HG03045 (cell line): ENCODE results near the gene B3GAT1.
"Not testable (repeated sequence)": the region's sequence is repeated elsewhere in the genome, so short reads cannot be mapped to it uniquely, and the experiment has no call there.

Source experiments
- ATAC-seq: cut with Tn5 transposase; IDR thresholded peaks from one replicate; pipeline ENCODE4 v1.9.1; 2021; ENCODE audit warnings: mild to moderate bottlenecking, moderate library complexity; ENCODE audit not compliant: unreplicated experiment

Gene B3GAT1

GRCh38 chr11:134358165-134358855 lies 53.7 kb downstream of the B3GAT1 start:
- no peak for ATAC-seq

DNA sequence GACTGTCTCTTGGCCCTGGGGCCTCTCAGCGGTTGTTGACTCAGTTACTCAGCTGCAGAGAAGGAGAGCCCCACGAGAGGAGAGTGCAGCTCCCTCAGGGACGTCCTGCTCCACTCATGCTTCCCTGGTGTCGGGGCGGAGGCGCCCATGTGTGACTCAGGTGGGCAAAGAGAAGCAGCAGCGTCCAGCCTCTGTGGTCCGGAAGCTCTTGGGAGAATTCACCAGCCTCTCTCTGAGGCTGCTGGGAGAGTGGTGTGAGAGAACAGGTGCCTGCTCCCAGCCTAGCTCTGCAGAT lies 54.5 kb downstream of the B3GAT1 start:
- no peak for ATAC-seq

GRCh38 chr11:134356656-134357544 lies 55.1 kb downstream of the B3GAT1 start:
- ATAC-seq, result no peak

- ATAC-seq, result no peak
These were observed 56.4 kb downstream of the B3GAT1 start for GRCh38 chr11:134355656-134356055.

DNA sequence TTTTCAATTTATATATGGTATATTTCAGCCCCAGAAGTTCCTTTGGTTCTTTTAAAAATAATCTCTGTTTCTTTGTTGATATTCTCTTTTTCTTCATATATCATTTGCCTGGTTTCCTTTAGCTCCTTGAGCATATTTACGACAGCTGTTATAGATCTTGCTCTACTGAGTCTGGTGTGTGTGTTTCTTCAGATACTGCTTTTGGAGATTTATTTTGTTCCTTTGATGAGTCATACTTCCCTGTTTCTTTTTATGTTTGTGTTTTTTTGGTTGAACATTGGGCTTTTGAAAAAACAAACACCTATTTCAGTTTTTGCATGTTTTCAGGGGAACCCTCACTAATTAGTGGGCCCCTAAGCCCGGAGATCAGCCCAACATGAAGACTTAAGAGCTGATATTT lies 56.9 kb downstream of the B3GAT1 start:
- ATAC-seq, result no peak

DNA sequence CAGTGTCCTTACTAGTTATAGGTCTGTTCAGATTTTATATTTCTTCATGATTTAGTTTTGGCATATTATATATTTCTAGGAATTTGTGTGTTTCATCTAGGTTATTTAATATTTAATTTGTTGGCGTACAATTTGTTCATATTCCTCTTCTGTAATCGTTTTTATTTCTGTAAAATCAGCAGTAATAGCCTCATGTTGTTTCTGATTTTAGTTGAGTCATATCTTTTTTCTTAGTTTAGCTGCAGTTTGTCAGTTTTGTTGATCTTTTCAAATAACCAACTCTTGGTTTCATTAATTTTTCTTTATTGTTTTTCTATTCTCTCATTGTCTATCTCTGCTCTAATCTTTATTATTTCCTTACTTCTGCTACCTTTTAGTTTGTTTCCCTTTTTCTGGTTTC lies 59.9 kb downstream of the B3GAT1 start:
- ATAC-seq, result no peak

GRCh38 chr11:134350381-134350780 lies 61.7 kb downstream of the B3GAT1 start:
- ATAC-seq, result peak; percentile 59

- ATAC-seq, result no peak
These were observed 62.2 kb downstream of the B3GAT1 start for GRCh38 chr11:134349802-134350355.

DNA sequence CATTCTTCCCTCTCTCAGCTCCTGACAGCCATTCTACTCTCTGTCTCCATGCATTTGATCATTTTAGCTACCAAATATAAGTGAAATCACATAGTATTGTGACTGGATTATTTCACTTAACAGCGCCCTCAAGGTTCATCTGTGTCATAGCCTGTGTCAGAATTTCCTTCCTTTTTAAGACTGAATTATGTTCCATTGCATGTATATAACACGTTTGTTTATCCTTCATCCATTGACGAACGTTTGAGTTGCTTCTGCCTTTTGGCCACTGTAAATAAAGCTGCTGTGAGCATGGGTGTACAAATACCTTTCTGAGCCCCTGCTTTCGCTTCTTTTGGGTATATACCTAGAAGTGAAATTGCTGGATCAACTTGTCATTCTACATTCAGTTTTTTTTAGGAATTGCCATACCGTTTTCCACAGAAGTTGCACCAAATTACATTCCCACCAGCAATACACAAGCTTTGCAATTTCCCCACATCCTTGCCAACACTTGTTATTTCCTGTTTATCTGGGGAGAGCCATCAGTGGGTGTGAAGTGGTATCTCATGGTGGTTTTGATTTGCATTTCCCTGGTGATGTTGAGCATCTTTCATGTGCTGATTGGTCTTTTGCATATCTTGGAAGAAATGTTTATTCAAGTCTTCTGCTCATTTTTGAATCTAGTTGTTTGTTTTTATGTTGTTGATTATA lies 62.8 kb downstream of the B3GAT1 start:
- ATAC-seq, result no peak

DNA sequence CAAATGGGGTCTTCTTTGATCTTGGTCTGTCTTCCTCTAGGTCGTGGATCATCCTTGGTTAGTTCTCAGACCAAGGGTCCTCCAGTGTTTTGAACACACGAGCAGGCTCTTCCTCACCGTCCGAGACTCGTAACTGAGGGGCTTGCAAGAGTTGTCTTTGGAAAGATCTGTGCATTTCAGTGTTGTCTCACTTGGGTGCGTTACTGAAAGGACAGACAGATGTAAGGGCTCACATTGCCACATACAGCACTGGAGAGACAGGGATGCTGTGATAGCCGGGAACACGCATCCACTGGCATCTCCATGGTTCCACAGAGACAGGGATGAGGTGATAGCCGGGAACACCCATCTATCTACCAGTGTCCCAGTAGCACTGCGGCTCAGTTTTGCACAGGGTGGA lies 64.6 kb downstream of the B3GAT1 start:
- ATAC-seq, result no peak

- no peak for ATAC-seq
These were observed 65.1 kb downstream of the B3GAT1 start for GRCh38 chr11:134346976-134347350.

GRCh38 chr11:134346101-134346975 lies 65.7 kb downstream of the B3GAT1 start:
- ATAC-seq, result no peak

DNA sequence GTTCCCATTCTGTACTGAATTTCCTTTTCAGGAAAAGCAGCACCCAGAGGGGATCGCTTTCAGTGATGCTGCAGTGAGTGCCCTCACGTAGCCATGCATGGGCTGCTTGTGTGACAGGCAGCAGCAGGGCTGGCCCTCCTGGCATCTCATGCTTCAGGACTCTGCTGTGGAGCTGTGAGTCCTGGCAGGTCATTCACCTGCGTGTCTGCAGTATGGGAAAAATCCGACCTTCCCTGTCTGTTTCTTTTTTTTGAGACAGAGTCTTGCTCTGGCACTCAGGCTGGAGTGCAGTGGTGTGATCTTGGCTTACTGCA lies 66.8 kb downstream of the B3GAT1 start:
- no peak for ATAC-seq

- ATAC-seq, result not testable (repeated sequence)
These were observed 67.4 kb downstream of the B3GAT1 start for GRCh38 chr11:134344497-134345236.

DNA sequence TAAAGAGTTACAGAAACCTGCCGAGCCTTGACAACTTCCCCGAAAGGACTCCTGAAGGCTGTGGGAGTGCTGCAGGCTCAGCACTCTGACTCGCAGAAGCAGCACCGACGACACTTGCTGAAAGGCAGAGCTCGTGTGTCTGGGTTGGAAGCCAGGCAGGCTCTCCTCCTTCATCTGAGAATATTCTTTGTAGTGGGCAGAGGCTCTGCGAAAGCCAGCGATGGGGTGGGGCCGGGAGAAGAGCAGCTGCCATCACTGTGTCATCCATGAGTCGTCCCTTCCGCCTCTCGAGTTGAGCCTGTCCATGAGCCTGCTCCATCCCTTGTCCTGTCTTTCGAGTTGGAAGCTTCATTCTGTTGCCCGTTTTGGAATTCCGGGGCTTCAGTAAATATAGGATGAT lies 68.4 kb downstream of the B3GAT1 start:
- no peak for ATAC-seq

GRCh38 chr11:134342572-134343340 lies 69.3 kb downstream of the B3GAT1 start:
- no peak for ATAC-seq

DNA sequence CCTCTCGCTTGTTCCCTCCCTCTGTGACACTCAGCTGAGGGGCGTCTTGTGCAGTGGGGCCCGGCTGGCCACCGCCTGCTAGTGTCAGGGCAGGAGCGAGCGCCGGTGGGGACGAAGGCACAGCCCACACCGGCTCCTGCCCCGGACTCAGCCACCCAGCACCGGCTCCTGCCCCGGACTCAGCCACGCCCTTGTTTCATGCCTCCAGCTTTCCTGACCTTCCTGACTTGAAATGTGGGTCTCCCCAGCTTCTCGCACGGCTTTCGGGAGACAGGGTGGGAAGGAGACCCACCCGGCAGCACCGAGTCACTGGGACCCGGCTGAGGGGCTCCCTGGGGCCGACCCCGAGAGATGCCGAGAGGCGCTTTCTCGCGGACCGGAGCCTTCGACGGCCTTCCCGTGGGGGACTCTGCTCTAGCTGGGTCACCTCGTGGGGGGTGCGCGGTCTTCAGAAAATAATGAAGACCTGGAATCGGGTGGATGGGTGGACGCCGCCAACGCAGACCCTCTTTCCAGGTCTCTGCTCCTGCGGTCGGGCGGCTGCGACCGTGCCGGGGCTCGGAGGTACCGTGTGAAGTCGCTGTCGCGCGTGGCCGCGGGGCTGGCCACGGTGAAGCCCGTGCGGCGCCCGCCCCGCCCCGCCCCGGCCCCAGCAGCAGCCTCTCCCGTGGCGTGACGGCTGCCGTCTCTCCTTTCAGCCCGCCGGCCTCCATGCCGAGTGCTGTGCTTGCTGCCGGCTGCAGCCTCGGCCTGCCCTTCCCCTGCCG lies 70.1 kb downstream of the B3GAT1 start:
- ATAC-seq, result no peak

DNA sequence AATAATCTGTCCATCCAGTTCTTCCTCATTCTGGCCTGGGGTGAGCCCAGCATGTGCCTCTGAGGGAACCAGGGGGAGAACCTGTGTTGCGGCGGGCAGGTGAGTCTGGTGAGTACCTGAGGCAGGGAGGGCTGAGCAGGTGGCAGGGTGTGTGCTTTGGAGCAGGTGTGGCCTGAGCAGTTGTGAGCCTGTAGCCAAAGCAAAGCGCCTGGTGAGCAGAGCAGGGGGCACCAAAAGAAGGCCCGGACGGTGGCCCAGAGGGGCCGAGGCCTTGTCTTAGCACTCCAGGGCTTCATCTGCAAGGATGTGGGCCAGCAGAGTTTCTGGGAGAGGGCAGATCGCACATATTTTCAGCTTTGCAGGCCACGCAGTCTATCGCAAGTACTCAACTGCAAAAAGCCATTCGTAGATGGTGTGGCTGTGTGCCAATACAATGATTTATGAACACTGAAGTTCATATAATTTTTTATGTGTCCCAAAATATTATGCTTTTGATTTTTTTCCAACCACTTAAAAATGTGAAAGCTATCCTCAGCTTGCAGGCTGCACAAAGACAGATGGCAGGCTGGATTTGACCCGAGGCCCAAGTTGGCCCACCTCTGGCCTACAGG lies 71.6 kb downstream of the B3GAT1 start:
- no peak for ATAC-seq
